GM12891 (cell line): Measurements from ENCODE around the gene SLC12A7.

Experiments
- POLR2A ChIP-seq: IDR thresholded peaks from 2 replicates; pipeline ENCODE4 v1.6.1; 2011; ENCODE audit warnings: low read depth, low read length, control low read depth
- POLR2AphosphoS5 ChIP-seq: IDR thresholded peaks from 2 replicates; pipeline ENCODE4 v1.6.1; 2011; ENCODE audit warnings: low read depth, low read length, control low read depth
- TAF1 ChIP-seq: IDR thresholded peaks from 2 replicates; pipeline ENCODE4 v1.6.1; 2011; ENCODE audit warnings: low read depth, low read length, control low read depth

DNA sequence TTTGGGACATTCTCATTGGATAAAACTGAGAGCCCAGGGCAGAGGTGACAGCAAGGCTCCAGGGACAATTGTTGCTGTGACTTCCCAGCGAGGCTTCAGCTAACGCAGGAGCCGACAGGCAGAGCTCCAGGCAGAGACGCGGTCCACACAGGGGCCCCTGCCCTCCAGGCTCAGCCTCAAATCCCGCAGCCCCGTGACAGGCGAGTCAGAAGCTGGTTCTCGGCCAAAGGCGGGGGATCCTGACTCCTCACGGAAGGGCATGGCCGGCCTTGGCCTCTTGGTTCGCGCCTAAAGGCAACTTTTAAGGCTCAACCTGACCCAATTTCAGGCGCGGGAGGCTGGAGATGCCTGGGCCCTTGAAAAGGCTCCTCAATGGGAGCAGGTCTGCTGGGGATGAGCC lies 21.3 kb downstream of the SLC12A7 start:
- TF ChIP-seq POLR2AphosphoS5: no peak
- no peak for TF ChIP-seq POLR2A
- TF ChIP-seq TAF1: no peak
